HepG2 (cell line): ENCODE results near the gene ATRIP. TPM values are rescaled to one million over a fixed set of nuclear protein-coding genes. Genes with fewer than 3 reads are reported as not detected.

Experiments used
- AFF4 ChIP-seq: sonication (generic); formaldehyde crosslinking; IDR thresholded peaks from 2 replicates; pipeline ENCODE4 v1.4.0; 2020; ENCODE audit warnings: missing genetic modification reagents
- ARNTL ChIP-seq: sonication (generic); formaldehyde crosslinking; IDR thresholded peaks from 2 replicates; pipeline ENCODE4 v1.4.0; 2020; ENCODE audit warnings: mild to moderate bottlenecking, missing genetic modification reagents
- ATF6 ChIP-seq: sonication (generic); formaldehyde crosslinking; conservative IDR thresholded peaks from 2 replicates; pipeline ENCODE4 v1.4.0; 2020; ENCODE audit warnings: missing genetic modification reagents
- HMGXB3 ChIP-seq: sonication (generic); formaldehyde crosslinking; IDR thresholded peaks from 2 replicates; pipeline ENCODE4 v1.4.0; 2020; ENCODE audit warnings: missing genetic modification reagents, borderline replicate concordance
- NONO ChIP-seq, 2 experiments: fragments of 450-650 bp in 1 of 2; sonication (generic) in 1 of 2; formaldehyde crosslinking in 1 of 2; IDR thresholded peaks in 1 of 2; conservative IDR thresholded peaks in 1 of 2; 2 replicates each; pipeline versions ENCODE4 v1.6.1 to v1.8.0; 2017 to 2022; ENCODE audit warnings: mild to moderate bottlenecking in 1 of 2, missing genetic modification reagents in 1 of 2, moderate library complexity in 1 of 2
- POLR2AphosphoS5 ChIP-seq: IDR thresholded peaks from 2 replicates; pipeline ENCODE4 v1.6.1; 2012; ENCODE audit warnings: low read depth, low read length
- SP2 ChIP-seq: sonication (generic); formaldehyde crosslinking; IDR thresholded peaks from 2 replicates; pipeline ENCODE4 v1.5.1; 2020; ENCODE audit warnings: mild to moderate bottlenecking, missing genetic modification reagents
- ZNF142 ChIP-seq: sonication (generic); formaldehyde crosslinking; IDR thresholded peaks from 2 replicates; pipeline ENCODE4 v1.4.0; 2020; ENCODE audit warnings: missing genetic modification reagents
- ZNF329 ChIP-seq: sonication (generic); formaldehyde crosslinking; IDR thresholded peaks from 2 replicates; pipeline ENCODE4 v1.9.0; 2021; ENCODE audit warnings: low read depth, mild to moderate bottlenecking, missing genetic modification reagents
- polyA plus RNA-seq, 8 experiments: library from polyadenylated mRNA; depleted of rRNA in 3 of 8; stranded (reverse) in 7 of 8; unstranded in 1 of 8; fragments of >200 nt; fragmentation: Illumina TruSeq in 4 of 8; extraction: Trizol in 4 of 8; gene quantifications; 2 replicates each; pipeline versions ENCODE4 v1.2.1 to v1.2.3, GENCODE V29; 2011 to 2016; ENCODE audit warnings: low read depth in 4 of 8, missing spikeins in 1 of 8, mixed read lengths in 1 of 8; ENCODE audit not compliant: insufficient read depth in 1 of 8
- total RNA-seq, 5 experiments: library from RNA; depleted of rRNA; stranded (reverse); fragments of >200 nt; fragmentation: Illumina TruSeq; extraction: Trizol; gene quantifications; 2 replicates each; pipeline ENCODE4 v1.2.3, GENCODE V29; 2016; ENCODE audit warnings: low read depth in 1 of 5

ATRIP gene
- total and polyA plus RNA-seq, 2 of the 13 experiments (the other 11 are each of a cell fraction or from before 2014, with no cell fraction given) = 5.1 to 12.5 TPM

- TF ChIP-seq ZNF142 (peak; percentile 17; the same call in 1 of the 2 replicates), SP2 (CRISPR knock-in tag) (peak; percentile 98), HMGXB3 (CRISPR knock-in tag) (peak; percentile 89; the same call in 1 of the 2 replicates), ATF6 (CRISPR knock-in tag) (0 out of 2 replicates have a peak, but pooled peaks have one; percentile 67), ARNTL (CRISPR knock-in tag) (peak; percentile 54; the same call in 1 of the 2 replicates), POLR2AphosphoS5 (peak; percentile 83), NONO (IDR thresholded peaks at IDR 0.05) (no peak), NONO (CRISPR knock-in tag; conservative IDR thresholded peaks at IDR 0.05) (peak; percentile 79; the same call in 1 of the 2 replicates), AFF4 (CRISPR knock-in tag) (peak; percentile 57; the same call in 1 of the 2 replicates), ZNF329 (0 out of 2 replicates have a peak, but pooled peaks have one; percentile 57)
Measured at GRCh38 chr3:48439820-48440589, 6.5 kb upstream of the ATRIP start, which contains the start of the genes CCDC51 and TMA7 (continued).
